SK-N-MC (cell line): Measurements from ENCODE around the gene SNAPIN.

Experiments used
- DNase-seq: peaks from one replicate; pipeline ENCODE4 v3.0.0-alpha.2; 2011; ENCODE audit warnings: low read depth, low spot score
- H3K27ac ChIP-seq: fragments of 200-600 bp; sonication (generic); 2 replicates; pipeline ENCODE4 v1.5.1; 2016; ENCODE audit warnings: mixed run types
- H3K36me3 ChIP-seq: fragments of 200-600 bp; sonication (generic); 2 replicates; pipeline ENCODE4 v1.6.1; 2017; ENCODE audit warnings: antibody characterized with exemption, low read length, mixed read lengths; ENCODE audit not compliant: insufficient read depth
- H3K4me3 ChIP-seq: fragments of 200-600 bp; sonication (generic); 2 replicates; pipeline ENCODE4 v1.5.1; 2016
- H3K9ac ChIP-seq: fragments of 200-600 bp; sonication (generic); 2 replicates; pipeline ENCODE4 v1.8.0; 2017; ENCODE audit warnings: mixed run types, mixed read lengths; ENCODE audit not compliant: insufficient read length
- H3K9me3 ChIP-seq: fragments of 200-600 bp; sonication (generic); 2 replicates; pipeline ENCODE4 v1.6.1; 2017; ENCODE audit warnings: low read depth, mild to moderate bottlenecking, antibody characterized with exemption, low read length, moderate library complexity, mixed read lengths
- EZH2 ChIP-seq: fragments of 200-600 bp; sonication (generic); IDR thresholded peaks from one replicate; pipeline ENCODE4 v1.6.1; 2017; ENCODE audit warnings: antibody characterized with exemption
- FOXP2 ChIP-seq: optimal IDR thresholded peaks from 2 replicates; pipeline ENCODE3; 2011; ENCODE audit warnings: mild to moderate bottlenecking, moderate library complexity; ENCODE audit not compliant: insufficient read depth; ENCODE audit errors: extremely low read length, control extremely low read depth
- POLR2AphosphoS5 ChIP-seq: IDR thresholded peaks from 2 replicates; pipeline ENCODE4 v1.6.1; 2012; ENCODE audit warnings: mild to moderate bottlenecking, low read depth, low read length, borderline replicate concordance

The SNAPIN gene

GRCh38 chr1:153678519-153679336 lies 20.2 kb downstream of the SNAPIN start, which contains the start of gene NPR1:
Gene NPR1, plus strand, starts transcription at chr1:153678688. Its CDS starts 421 bp downstream, at chr1:153679109.
- TF ChIP-seq EZH2 (no peak), POLR2AphosphoS5 (no peak), FOXP2 (no peak)
- H3K9me3 ChIP-seq: no peaks in the 10 kb centered on the region
- H3K4me3 ChIP-seq: peak within 1 kb of the TSS; percentile 76
- H3K9ac ChIP-seq: no peak within 1 kb of the TSS
- no peak for DNase-seq
- no peaks in the 10 kb centered on the region for H3K36me3 ChIP-seq
- H3K27ac ChIP-seq: no peak within 1 kb of the TSS

- DNase-seq: no peak
- no peak for TF ChIP-seq POLR2AphosphoS5
- peak; percentile 74 for TF ChIP-seq EZH2
- Histone ChIP-seq H3K36me3 (no peaks in the 10 kb centered on the region), H3K9ac (no peak overlapping the region), H3K27ac (no peak overlapping the region), H3K9me3 (no peaks in the 10 kb centered on the region), H3K4me3 (peak overlapping the region; percentile 76)
These were observed 21.0 kb downstream of the SNAPIN start for GRCh38 chr1:153679337-153680119.

- H3K9ac ChIP-seq: no peak overlapping the region
These were observed 21.6 kb downstream of the SNAPIN start for GRCh38 chr1:153680120-153680403.

GRCh38 chr1:153682730-153683129 lies 24.2 kb downstream of the SNAPIN start:
- H3K9me3 ChIP-seq: no peaks in the 10 kb centered on the region
- DNase-seq: no peak
- H3K27ac ChIP-seq: no peak overlapping the region
- no peak overlapping the region for H3K9ac ChIP-seq
- TF ChIP-seq FOXP2: no peak
- no peak for TF ChIP-seq EZH2
- TF ChIP-seq POLR2AphosphoS5: no peak
- no peaks in the 10 kb centered on the region for H3K36me3 ChIP-seq
- no peak overlapping the region for H3K4me3 ChIP-seq

More at GRCh38 chr1:153680120-153680403, 21.6 kb downstream of the SNAPIN start:
- peak overlapping the region; percentile 76 for H3K4me3 ChIP-seq
- DNase-seq: no peak
- H3K36me3 ChIP-seq: no peaks in the 10 kb centered on the region
- no peak for TF ChIP-seq EZH2
- no peak for TF ChIP-seq FOXP2
- TF ChIP-seq POLR2AphosphoS5: no peak
- H3K27ac ChIP-seq: no peak overlapping the region
- no peaks in the 10 kb centered on the region for H3K9me3 ChIP-seq

GRCh38 chr1:153683854-153684253 lies 25.4 kb downstream of the SNAPIN start:
- DNase-seq: no peak
- H3K4me3 ChIP-seq: no peak overlapping the region
- TF ChIP-seq EZH2 (no peak), POLR2AphosphoS5 (no peak), FOXP2 (no peak)
- no peak overlapping the region for H3K27ac ChIP-seq
- no peaks in the 10 kb centered on the region for H3K36me3 ChIP-seq
- no peaks in the 10 kb centered on the region for H3K9me3 ChIP-seq
- H3K9ac ChIP-seq: no peak overlapping the region

GRCh38 chr1:153684892-153685291 lies 26.4 kb downstream of the SNAPIN start:
- TF ChIP-seq FOXP2: no peak
- no peak for TF ChIP-seq POLR2AphosphoS5
- no peak for TF ChIP-seq EZH2
- H3K4me3 ChIP-seq: no peak overlapping the region
- no peak overlapping the region for H3K9ac ChIP-seq
- H3K9me3 ChIP-seq: no peaks in the 10 kb centered on the region
- DNase-seq: no peak
- H3K27ac ChIP-seq: no peak overlapping the region
- H3K36me3 ChIP-seq: no peaks in the 10 kb centered on the region

GRCh38 chr1:153685544-153686340 lies 27.2 kb downstream of the SNAPIN start:
- Histone ChIP-seq H3K9me3 (no peaks in the 10 kb centered on the region), H3K9ac (no peak overlapping the region), H3K4me3 (no peak overlapping the region), H3K36me3 (no peaks in the 10 kb centered on the region), H3K27ac (no peak overlapping the region)
- TF ChIP-seq POLR2AphosphoS5 (no peak), EZH2 (no peak)
- no peak for DNase-seq

- Histone ChIP-seq H3K27ac (no peak overlapping the region), H3K36me3 (no peaks in the 10 kb centered on the region), H3K9me3 (no peaks in the 10 kb centered on the region), H3K9ac (no peak overlapping the region), H3K4me3 (no peak overlapping the region)
- DNase-seq: no peak
- no peak for TF ChIP-seq EZH2
- no peak for TF ChIP-seq POLR2AphosphoS5
- TF ChIP-seq FOXP2: no peak
These were observed 29.0 kb downstream of the SNAPIN start for GRCh38 chr1:153687346-153688125.
